Peyer's patch (tissue), 4 donors: ENCODE data around the gene CPXM1. TPM values are rescaled to one million over a fixed set of nuclear protein-coding genes. Genes with fewer than 3 reads are reported as not detected.
A peak's percentile ranks its signal among the peaks of the same experiment; 100 is the strongest.

Experiments
- DNase-seq, 3 donors: peaks; one replicate each; pipeline ENCODE4 v3.0.0-alpha.2; 2017 to 2019
- H3K27ac ChIP-seq, 4 donors: fragments of 200-600 bp; sonication (generic); one replicate each; pipeline ENCODE4 v1.5.1; 2016 to 2019
- H3K27me3 ChIP-seq, 2 donors: fragments of 200-600 bp; sonication (generic); one replicate each; pipeline ENCODE4 v1.5.1; 2019
- H3K36me3 ChIP-seq, 3 donors: fragments of 200-600 bp; sonication (generic); one replicate each; pipeline ENCODE4 v1.5.1; 2016 to 2019
- H3K4me1 ChIP-seq, 4 donors: fragments of 200-600 bp; sonication (generic); one replicate each; pipeline ENCODE4 v1.5.1; 2016 to 2019
- H3K4me3 ChIP-seq, 4 donors: fragments of 200-600 bp; sonication (generic); 1 replicate in 3 of 4; 2 replicates in 1 of 4; pipeline ENCODE4 v1.5.1; 2016 to 2019; ENCODE audit warnings: mild to moderate bottlenecking in 1 of 4
- H3K9me3 ChIP-seq, 4 donors: fragments of 200-600 bp; sonication (generic); one replicate each; pipeline ENCODE4 v1.5.1; 2016 to 2019; ENCODE audit warnings: mild to moderate bottlenecking in 1 of 4
- POLR2A ChIP-seq, 2 donors: fragments of 450-650 bp; IDR thresholded peaks; one replicate each; pipeline ENCODE4 v1.5.1; 2017; ENCODE audit warnings: antibody characterized with exemption in 2 of 2, mild to moderate bottlenecking in 2 of 2, moderate library complexity in 2 of 2
- total RNA-seq, 4 donors: library from RNA; depleted of rRNA; stranded (reverse); fragments of >200 nt; gene quantifications; one replicate each; pipeline ENCODE4 v1.1.0, GENCODE V29; 2016
- TF ChIP-seq, protein P1 (sequence below), 6 experiments: fragments of 450-650 bp in 4 of 6; fragments of 200-600 bp in 2 of 6; sonication (generic) in 1 of 6; IDR thresholded peaks; one replicate each; pipeline ENCODE4 v1.5.1; 2017 to 2019; ENCODE audit warnings: antibody characterized with exemption in 6 of 6, mild to moderate bottlenecking in 3 of 6, moderate library complexity in 1 of 6

The CPXM1 gene
- total RNA-seq, 4 donors from 2014 or later: 1.1 to 2.5 (median 1.2) TPM; not detected in 1

DNA sequence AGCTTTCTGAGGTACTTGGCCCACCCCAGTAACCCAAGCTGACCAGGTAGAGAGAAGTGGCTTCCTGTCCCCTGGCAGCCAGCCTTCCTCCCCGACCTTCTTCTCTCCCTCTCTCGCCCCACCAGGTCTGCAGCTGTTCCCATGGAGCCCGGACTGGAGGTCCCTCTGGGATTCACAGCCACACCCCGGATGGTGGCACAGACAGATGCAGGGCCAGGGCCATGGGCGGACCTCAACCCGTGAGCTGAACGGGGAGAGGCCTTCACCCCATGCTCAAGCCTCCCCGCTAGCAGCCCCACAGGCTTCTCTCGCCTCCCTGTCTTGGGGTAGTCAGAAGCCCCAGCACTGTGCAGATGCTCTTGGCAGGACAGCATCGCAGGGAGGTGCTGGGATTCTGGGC lies 41.3 kb downstream of the CPXM1 start:
- Histone ChIP-seq H3K27me3 (no peaks in the 10 kb centered on the region), H3K4me3 (no peak overlapping the region), H3K4me1 (no peaks in the 10 kb centered on the region), H3K27ac (no peak overlapping the region), H3K9me3 (no peaks in the 10 kb centered on the region), H3K36me3 (no peaks in the 10 kb centered on the region)
- TF ChIP-seq POLR2A (IDR thresholded peaks at IDR 0.05): no peak
- TF ChIP-seq, protein P1, sequence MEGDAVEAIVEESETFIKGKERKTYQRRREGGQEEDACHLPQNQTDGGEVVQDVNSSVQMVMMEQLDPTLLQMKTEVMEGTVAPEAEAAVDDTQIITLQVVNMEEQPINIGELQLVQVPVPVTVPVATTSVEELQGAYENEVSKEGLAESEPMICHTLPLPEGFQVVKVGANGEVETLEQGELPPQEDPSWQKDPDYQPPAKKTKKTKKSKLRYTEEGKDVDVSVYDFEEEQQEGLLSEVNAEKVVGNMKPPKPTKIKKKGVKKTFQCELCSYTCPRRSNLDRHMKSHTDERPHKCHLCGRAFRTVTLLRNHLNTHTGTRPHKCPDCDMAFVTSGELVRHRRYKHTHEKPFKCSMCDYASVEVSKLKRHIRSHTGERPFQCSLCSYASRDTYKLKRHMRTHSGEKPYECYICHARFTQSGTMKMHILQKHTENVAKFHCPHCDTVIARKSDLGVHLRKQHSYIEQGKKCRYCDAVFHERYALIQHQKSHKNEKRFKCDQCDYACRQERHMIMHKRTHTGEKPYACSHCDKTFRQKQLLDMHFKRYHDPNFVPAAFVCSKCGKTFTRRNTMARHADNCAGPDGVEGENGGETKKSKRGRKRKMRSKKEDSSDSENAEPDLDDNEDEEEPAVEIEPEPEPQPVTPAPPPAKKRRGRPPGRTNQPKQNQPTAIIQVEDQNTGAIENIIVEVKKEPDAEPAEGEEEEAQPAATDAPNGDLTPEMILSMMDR (IDR thresholded peaks at IDR 0.05): no peak
- DNase-seq: no peak

DNA sequence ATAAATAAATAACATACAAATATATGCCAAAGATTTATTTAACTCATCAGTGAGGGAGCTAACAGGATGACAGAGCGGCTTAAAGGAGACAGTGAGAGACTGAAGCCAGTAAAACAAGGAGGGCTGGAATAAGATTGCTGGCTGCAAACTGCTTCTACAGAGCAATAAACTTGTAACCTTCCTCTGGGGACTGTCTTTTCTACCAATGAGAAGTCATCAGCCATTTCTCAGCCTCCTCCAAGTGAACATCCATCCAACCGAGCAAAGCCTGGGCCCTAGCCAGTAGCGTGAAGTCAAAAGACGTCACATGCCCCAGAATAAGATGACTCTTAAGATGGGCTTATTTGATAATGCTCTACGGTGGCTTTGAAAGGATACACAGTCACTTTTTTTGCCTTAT lies 42.5 kb downstream of the CPXM1 start:
- Histone ChIP-seq H3K27me3 (no peaks in the 10 kb centered on the region), H3K9me3 (no peaks in the 10 kb centered on the region), H3K36me3 (no peaks in the 10 kb centered on the region), H3K4me1 (peaks cover 0 to 5% (median 1%) of the 10 kb centered on the region in 4 donors), H3K4me3 (no peak overlapping the region), H3K27ac (no peak overlapping the region)
- no peak for TF ChIP-seq POLR2A (IDR thresholded peaks at IDR 0.05)
- TF ChIP-seq, protein P1 (IDR thresholded peaks at IDR 0.05): no peak
- DNase-seq: no peak

DNA sequence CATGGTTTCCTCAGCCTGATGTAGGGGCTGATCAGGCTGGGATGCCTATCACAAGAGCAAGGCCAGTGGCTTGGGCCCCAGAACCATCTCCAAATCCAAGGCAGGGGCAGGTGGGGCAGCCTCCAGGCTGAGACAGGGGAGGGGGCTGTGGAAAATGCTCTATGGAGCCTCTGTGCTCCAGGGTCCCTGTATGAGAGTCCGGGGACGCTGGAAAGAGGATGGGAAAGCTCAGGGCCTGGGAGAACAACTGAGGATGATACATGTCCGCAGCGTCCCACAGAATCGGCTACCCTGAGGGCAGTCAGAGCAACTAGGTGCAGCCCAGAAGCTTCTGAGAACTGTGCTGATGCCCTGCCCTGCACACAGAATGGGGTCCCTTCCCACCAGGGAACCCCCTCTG lies 43.4 kb downstream of the CPXM1 start:
- Histone ChIP-seq H3K27me3 (no peaks in the 10 kb centered on the region), H3K4me3 (no peak overlapping the region), H3K27ac (no peak overlapping the region), H3K9me3 (no peaks in the 10 kb centered on the region), H3K36me3 (no peaks in the 10 kb centered on the region), H3K4me1 (peaks cover 3 to 15% (median 9%) of the 10 kb centered on the region in 4 donors)
- TF ChIP-seq POLR2A (IDR thresholded peaks at IDR 0.05): no peak
- TF ChIP-seq, protein P1 (IDR thresholded peaks at IDR 0.05): no peak
- DNase-seq: peak in 1 of 3 donors; percentile 26

DNA sequence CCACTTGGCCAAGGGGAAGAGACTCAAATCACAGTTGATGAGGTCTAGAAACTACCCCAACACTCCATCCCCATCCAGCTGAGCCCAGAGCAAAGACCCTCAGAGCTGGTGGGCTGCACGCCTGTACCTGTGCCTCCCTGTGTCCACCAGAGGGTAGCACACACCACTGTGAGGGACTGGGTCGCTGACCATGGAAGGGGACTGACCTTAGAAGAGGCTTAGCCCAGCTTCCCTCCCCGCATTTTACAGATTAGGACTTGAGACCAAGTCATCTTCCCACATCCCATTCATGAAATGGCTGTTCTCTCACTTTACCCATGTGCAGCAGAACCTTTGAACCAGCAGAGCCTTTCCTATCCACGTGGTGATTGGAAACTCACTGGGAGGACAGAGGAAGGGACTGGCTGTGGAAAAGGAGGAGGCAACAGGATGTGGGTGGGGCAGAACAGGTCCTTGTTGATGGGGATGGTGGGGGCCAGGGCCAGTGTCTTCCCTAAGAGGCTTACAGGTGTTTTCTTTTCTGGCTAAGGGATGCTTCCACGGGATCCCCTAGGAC lies 44.3 kb downstream of the CPXM1 start:
- Histone ChIP-seq H3K9me3 (no peaks in the 10 kb centered on the region), H3K27ac (no peak overlapping the region), H3K4me3 (no peak overlapping the region), H3K27me3 (no peaks in the 10 kb centered on the region), H3K4me1 (peaks cover 3 to 24% (median 15%) of the 10 kb centered on the region in 4 donors), H3K36me3 (no peaks in the 10 kb centered on the region)
- TF ChIP-seq, protein P1 (IDR thresholded peaks at IDR 0.05): peak in 3 of 6 experiments; percentile 24 to 35 (median 28)
- TF ChIP-seq POLR2A (IDR thresholded peaks at IDR 0.05): no peak
- DNase-seq: peak in 1 of 3 donors; percentile 27

DNA sequence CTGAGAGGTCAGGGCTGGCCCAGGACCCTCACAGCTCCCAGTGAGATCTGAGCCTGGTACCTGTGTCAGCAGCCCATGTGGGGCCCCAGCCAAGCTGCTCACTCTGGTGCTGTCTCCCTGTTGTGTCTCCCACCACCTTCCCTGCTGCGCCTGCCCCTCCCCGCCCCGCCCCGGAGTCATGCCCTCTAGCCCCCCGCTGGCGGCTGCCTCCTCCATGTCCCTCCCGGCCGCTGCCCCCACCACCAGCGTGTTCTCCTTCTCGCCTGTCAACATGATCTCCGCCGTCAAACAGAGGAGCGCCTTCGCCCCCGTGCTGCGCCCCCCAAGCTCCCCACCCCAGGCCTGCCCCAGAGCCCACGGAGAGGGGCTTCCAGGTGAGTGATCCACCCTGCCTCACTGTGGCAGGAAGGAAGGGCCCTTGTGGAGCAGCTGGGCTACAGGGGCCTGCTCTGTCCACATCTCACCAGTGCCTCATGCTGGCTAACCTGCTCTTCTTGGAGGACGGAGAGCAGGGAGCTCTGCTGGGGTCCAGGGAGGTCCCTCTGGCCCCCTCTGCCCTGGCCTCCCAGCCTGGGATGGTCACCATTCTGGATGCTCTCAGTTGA lies 44.9 kb downstream of the CPXM1 start:
- TF ChIP-seq, protein P1 (IDR thresholded peaks at IDR 0.05): no peak
- no peak for TF ChIP-seq POLR2A (IDR thresholded peaks at IDR 0.05)
- peaks cover 3 to 30% (median 18%) of the 10 kb centered on the region in 4 donors for H3K4me1 ChIP-seq
- no peaks in the 10 kb centered on the region for H3K9me3 ChIP-seq
- H3K4me3 ChIP-seq: no peak overlapping the region
- no peaks in the 10 kb centered on the region for H3K36me3 ChIP-seq
- no peak overlapping the region for H3K27ac ChIP-seq
- H3K27me3 ChIP-seq: no peaks in the 10 kb centered on the region
- DNase-seq: peak in 1 of 3 donors; percentile 26
